Fibroblast of skin of right quadriceps (primary cell): ENCODE data around the gene IKZF1.

Experiments used
- DNase-seq: peaks from one replicate; pipeline ENCODE4 v3.0.0-alpha.2; 2013

Gene IKZF1

DNA sequence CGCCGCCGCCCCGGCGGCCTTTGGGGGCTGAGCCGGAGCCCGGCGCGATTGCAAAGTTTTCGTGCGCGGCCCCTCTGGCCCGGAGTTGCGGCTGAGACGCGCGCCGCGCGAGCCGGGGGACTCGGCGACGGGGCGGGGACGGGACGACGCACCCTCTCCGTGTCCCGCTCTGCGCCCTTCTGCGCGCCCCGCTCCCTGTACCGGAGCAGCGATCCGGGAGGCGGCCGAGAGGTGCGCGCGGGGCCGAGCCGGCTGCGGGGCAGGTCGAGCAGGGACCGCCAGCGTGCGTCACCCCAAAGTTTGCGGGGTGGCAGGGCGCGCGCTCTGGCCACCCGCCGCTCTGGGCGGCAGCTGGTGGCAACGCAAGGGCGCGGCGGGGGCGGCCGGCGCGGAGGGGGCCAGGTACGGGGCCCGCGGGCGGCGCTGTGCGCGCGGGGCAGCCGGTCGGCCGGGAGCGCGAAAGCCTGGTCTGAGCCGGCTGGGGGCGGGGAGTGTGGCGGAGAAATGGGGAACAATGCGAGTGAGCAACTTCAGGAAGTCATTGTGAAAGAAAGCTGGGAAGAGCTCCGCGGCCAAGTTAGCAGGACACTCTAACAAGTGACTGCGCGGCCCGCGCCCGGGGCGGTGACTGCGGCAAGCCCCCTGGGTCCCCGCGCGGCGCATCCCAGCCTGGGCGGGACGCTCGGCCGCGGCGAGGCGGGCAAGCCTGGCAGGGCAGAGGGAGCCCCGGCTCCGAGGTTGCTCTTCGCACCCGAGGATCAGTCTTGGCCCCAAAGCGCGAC lies at the start of gene IKZF1:
IKZF1 (plus strand) TSS at position 588 of the 782 bp plus-strand sequence. CDS start 14,346 bp downstream, outside the sequence.
- DNase-seq, result no peak

- DNase-seq, result no peak
These were observed 42.9 kb upstream of the IKZF1 start for GRCh38 chr7:50261593-50261992.

DNA sequence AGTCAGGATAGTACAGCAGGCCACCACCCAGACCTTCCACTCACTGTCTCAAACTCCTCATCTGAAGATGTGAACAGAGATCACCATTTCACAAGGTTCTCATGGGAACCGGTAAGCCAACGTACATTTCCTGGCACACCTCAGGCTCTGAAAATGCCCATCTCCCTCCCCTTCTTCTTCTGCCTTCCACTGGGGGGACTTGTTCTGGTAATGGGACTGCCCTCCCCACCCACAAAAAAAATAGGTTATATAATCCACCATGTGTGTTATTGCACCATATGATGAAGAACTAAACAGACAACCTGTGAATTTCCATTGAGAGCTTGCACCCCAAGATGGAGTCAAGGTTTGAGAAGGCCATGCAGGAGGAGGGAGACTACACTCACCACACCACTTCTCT lies 42.1 kb upstream of the IKZF1 start:
- no peak for DNase-seq

DNA sequence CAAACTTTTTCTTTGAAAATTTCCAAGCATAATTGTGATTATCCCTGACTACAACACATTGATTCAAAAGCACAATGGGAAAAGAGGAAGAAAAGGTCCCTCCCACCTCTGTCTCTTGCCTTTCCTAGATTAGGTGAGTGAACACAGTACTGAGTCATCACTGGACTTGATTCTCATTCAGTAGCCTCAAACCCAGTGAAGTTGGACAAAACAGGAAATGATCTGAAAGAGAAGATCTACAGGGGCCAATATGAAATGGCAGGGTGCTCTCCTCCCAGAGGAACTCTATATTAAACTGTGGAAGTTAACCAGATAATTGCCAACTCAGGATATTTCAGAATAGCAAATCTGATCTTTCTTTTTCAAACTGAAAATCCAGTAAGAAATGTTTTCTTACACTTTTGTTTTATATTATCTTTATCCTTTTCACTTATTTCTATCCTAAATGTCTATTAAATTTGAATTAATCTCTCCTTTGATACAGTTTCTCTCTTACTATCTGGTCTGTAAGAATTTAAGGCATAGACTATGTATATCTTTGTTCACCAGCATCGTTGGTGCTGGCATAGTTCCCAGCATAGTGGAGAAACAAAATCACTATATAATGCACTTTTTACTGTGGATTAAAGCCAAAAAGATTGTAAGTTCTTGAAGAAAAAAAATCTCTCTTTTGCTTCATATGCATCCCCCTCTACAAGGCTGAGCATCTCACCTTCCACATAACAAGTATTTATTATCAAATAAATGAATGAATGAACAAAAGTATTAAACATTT lies 41.4 kb upstream of the IKZF1 start:
- DNase-seq, result no peak

GRCh38 chr7:50264908-50265307 lies 39.6 kb upstream of the IKZF1 start:
- no peak for DNase-seq

DNA sequence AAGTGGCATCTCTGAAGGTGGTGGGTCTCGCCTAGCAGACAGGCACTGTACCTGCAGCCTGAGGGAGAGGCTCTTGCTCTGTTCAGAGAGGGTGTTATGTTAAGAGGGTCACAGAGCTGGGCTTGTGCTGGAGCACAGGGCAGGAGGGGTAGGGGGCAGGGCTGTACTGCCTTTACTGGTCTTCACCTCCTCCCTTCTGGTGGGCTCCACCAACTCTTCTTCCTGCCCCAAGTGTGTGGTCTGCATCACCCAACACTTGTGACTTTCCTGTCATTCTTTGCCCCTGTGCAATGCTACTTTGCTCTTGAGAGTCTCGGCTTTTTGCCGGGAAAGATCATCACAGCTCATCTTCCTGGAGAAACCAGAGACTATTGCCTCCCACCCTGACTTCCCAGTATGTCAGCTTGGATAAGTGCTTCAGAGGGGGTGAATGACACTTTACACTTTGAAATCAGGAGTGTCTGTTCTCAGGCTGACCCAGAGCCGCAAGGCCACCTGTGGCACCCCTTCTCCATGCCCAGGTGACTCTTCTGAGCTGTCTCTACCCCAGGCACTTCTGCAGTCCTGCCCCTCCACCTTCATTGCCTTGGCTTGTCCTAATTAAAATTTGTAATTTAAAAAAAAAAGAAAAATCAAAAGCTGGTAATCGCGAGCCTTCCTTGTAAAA lies 38.4 kb upstream of the IKZF1 start:
- DNase-seq, result no peak

DNA sequence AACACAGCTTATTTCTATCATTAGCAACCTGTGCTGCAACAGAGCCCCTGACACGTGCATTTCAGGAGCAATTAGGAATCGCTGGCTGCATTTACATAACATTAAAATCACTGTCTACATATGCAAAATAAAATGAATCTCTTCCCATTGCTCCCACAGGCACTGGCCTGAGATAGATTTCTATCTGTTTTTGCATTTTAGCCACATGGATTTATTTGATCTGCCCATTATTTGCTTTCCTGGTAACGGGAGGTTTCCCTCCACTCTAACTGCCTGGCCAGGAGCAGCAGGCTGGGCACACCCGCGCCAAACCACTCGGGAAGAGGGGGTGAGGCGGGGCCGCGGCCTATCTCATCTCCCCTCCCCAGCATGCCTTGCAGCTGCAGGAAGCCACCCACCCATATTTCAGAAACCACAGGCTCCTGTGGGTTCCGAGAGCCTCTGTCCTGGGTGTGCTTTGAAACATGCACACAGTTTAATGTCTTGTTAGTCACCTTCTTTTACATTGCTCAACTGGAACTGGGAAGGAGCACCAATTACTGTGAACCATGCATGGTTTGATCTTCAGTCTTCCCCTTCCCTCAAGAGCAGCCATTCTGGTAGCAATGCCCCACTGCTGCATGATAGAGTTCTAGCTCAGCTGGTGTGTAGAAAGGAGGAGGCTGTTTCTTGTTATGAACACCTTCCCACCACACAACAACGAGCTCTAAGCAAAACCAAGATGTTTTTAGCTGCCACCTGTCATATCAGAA lies 37.7 kb upstream of the IKZF1 start:
- DNase-seq, result no peak

DNA sequence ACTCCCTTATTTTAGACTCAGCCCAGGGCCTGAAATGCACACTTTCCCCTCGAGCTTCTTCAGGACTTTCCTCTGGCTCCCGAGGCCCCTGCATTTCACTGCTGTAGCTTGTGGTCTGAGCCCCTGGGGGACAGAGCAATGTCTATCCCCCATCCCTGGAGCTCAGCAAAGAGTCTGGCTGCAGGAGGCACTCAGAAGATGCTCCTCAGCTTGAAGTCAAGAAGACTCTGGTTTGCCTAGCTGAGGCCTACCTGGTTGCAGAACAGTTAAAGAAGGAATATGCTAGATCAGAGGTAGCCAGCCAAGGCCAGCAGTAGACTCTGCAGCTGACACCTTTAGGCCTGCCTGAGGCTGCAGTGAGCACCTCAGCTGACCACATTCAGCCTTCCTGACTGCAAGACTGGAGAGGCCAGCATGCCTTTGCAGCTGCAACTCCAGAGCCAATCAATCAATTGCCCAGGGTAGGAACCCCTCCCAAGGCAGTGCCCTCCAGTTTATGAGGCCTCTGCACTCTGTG lies 36.9 kb upstream of the IKZF1 start:
- DNase-seq, result no peak

- no peak for DNase-seq
These were observed 36.3 kb upstream of the IKZF1 start for GRCh38 chr7:50268223-50268622.

GRCh38 chr7:50268990-50269389 lies 35.5 kb upstream of the IKZF1 start:
- no peak for DNase-seq

- no peak for DNase-seq
These were observed 33.9 kb upstream of the IKZF1 start for GRCh38 chr7:50270531-50271018.

DNA sequence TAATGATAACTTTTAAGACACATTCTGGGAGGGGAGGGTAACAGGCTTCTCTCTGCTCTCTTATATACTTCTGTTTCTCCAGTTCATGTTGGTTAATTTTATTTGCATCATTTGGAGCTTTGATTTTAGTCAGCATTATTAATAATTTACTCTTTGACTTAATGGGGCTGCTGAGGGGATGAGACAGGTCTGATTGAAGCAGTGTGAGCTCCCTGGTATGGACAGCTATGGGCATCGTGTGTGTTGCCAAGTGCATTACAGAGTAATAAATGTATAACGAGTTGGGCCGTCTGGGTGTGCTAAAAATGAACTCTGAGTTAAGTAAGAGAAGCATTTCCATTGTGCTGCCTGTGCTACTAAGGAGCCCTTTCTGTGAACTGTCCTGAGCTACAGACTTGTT lies 31.7 kb upstream of the IKZF1 start:
- DNase-seq, result no peak

DNA sequence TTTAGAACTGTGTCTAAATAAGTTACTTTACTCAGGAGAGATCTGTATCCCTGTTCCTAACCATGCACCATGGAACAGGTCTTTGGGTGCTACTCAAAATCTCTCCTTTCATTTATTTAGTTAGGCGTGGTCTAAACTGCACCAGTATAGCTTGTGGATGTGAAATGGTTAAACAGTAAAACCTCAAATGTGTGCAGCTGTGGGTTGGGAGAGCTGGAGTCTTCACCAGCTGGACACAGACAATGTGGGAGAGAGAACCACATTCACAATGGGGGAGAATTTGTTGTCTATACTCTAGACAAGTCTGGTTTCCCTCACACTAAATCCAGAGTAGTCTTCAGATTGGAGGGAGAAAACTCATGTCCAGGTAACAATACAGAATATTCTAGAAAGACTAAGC lies 31.2 kb upstream of the IKZF1 start:
- DNase-seq, result no peak

GRCh38 chr7:50273870-50274269 lies 30.6 kb upstream of the IKZF1 start:
- DNase-seq, result no peak

DNA sequence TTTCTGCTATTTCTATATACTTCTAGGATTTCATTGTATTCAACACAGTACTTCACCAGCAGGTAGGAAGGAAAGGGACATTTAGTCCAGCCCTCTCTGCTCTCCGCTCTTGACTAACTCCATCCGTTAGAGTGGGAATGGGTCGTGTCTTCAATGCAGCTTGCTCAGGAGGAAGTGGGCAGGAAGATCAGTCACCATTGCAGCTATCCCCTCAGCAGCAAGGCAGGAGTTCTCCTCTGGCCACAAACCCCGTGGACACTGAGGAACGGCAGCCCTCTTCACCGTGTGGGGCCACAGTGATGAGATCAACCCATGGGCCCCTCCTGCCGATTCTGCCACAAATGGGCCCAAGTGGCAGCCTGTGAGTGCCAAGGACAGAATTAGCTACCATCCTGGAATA lies 30.2 kb upstream of the IKZF1 start:
- no peak for DNase-seq

- no peak for DNase-seq
These were observed 29.1 kb upstream of the IKZF1 start for GRCh38 chr7:50275430-50275829.

- no peak for DNase-seq
These were observed 28.0 kb upstream of the IKZF1 start for GRCh38 chr7:50276483-50276882.

DNA sequence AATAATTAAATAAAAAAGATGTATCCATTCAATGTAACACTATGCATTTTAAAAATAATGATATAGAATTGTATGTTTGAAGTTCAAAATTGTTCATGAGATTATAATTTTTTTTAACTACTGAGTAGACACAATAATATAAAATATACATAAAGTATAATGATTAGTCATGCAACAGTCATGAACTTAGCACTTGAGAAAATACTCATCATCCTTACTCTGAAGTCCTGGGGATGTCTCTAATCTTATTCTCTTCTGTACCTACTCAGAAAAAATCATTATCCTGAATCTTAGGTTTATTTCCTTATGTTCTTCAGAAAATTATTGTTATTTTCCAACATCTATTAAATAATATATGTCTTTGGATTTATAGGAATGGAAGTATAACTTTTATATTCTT lies 26.4 kb upstream of the IKZF1 start:
- no peak for DNase-seq

GRCh38 chr7:50281680-50282445 lies 22.7 kb upstream of the IKZF1 start:
- no peak for DNase-seq

GRCh38 chr7:50282813-50283605 lies 21.5 kb upstream of the IKZF1 start:
- no peak for DNase-seq

DNA sequence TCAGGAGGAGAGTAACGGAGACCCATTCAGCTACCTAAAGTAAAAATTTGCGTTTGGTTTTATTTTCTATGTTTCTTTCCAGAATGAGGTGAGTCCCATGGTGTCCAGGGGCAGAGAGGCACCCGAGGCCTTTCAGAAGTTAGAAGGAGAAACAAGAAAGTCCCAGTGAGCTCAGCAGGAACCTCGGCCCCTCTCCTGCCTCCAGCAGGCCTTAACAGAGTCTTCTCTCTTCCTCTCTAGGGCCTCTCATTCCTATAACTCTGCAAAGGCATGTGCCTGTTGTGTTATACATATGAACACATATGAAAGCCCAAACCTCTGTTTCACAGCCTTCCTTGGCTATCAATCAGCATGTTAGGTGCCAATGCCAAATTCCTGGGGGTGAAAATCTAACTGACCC lies 20.8 kb upstream of the IKZF1 start:
- DNase-seq, result no peak
